HG03064 (cell line): Measurements from ENCODE around the gene DUXB.

ENCODE experiments used
- ATAC-seq: cut with Tn5 transposase; IDR thresholded peaks from one replicate; pipeline ENCODE4 v1.9.1; 2021; ENCODE audit warnings: low read depth; ENCODE audit not compliant: unreplicated experiment

DUXB gene, protein sequence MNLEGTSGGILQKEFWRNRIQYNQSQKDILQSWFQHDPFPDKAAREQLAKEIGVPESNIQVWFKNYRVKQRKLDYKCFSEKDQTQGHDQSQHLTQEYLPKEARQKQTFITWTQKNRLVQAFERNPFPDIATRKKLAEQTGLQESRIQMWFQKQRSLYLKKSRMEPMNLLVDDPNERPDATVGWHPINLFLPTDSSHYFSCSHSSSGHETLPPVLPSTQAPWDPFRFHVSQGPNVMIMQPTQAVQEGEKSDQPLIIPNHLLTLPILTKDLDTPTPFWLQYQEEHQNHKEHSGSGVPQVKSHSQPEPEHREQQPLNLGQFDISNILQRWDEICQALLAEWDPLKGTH

DNA sequence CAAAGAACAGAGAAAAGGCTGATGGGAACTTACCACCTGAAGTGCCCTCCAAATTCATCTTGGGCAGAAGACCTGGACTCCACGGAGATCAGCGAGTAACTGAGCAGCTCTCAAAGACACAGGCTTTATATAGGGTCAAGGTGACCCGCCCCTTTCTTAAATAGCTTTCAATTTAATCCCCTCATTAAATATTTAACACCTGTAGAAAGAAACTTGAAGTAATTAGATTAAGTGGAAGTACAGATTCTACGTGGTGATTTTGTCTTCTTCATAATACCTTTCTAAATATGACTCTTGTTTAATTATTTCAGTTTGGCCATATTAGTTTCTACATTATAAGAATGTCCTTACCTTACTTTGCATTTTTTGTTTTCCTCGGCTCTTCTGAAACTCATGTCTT is at the start of gene DUXB:
TSS of gene DUXB (minus strand) at position 101 of the 400 bp plus-strand sequence. CDS start at position 58, 43 bp downstream.
- ATAC-seq, result no peak

DNA sequence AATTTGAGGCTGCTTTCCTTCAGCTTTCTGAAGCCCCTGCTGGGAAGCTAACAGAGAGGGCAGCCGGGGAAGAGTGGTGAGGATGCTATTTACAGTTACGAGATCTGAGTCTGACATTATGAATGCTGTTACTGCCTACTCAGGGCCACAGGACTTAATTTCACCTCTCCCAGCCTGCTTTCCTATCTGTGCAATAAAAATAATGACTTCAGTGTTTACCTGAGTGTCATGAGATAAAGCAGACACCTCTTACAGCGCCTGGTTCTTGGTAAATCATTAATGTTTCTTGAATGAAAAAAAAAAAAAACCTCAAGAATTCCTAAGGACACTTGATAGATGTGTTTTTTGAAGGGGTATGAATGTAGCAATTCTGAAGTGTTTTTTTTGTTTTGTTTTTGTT is 49.3 kb upstream of the DUXB start:
- no peak for ATAC-seq

DNA sequence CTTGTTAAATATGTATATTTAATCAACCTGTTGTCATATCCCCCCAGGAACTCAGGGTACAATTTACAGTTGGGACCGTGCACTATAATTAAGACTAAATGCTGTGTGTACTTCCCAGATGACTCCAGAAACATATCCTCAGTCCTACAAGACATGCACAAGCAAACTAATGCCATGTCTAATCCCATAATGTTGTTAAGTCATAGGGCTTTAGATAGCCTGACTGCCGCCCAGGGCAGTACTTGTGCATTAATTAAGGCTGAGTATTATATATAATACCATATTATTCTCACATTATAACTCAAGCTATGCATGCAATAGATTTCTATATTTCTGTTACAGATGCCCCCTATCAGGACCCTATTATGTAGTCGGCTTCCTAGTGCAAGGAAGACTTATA is 45.1 kb upstream of the DUXB start:
- ATAC-seq, result no peak

DNA sequence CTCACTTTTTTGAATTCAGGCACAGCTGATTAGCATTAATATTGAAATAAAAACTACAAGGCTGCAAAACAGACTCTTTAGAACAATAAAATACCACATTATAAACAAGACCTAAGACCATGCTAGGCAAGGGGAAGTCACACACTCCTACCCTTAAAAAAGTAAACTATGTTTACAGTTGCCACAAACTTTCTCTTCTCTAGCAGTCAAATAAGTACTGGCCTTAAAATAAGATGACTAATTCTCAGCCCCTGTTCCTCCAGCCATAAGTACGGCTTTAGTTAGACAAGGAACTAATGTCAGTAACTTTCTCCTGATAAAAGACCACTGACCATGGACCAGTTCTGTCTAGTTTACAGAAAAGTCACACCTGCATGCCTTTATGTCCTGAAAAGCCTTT is 44.6 kb upstream of the DUXB start:
- peak; percentile 62 for ATAC-seq

DNA sequence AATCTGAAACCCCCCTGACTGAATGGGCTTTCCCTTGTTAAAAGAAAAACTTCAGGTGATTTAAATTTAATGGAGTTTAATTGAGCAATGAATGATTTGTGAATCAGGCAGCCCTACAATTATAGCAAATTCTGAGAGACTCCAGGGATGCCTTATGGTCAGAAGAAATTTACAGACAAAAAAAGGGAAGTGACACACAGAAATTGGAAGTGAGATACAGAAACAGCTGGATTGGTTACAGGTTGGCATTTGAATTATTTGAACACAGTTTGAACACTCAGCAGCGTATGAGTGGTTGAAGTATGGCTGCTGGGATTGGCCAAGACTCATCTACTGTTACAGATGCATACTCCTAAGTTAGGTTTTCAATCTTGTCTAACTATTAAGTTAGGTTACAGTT is 44.0 kb upstream of the DUXB start:
- ATAC-seq, result peak; percentile 43

DNA sequence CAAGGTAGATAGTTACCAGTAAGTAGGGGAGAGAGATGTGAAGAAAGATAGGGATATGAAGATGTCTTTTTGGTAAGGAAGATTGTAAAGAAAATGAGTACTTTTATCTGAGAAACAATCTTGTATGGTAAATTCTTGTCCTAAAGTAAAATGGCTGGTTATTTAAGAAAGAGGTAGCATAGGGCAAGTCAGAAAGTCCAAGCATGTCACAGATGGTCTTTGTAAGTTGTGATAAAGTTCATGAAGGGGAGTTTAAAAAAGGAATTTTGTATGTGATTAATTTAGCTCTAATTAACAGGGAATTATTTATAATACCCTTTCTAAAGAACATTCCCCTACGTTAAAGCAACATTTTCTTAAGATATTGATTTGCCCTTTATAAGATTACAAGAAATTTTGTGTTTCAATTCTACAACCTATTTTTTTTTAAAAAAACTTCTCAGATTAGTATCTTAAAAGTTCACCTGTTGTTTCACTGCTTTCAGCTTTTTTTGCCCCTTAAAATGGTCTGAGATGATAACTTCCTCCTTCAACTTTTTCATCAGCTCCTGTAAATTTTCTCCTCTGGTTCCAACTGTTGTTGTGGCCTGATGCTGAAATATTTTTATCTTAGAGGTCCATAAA is 41.3 kb upstream of the DUXB start:
- no peak for ATAC-seq

DNA sequence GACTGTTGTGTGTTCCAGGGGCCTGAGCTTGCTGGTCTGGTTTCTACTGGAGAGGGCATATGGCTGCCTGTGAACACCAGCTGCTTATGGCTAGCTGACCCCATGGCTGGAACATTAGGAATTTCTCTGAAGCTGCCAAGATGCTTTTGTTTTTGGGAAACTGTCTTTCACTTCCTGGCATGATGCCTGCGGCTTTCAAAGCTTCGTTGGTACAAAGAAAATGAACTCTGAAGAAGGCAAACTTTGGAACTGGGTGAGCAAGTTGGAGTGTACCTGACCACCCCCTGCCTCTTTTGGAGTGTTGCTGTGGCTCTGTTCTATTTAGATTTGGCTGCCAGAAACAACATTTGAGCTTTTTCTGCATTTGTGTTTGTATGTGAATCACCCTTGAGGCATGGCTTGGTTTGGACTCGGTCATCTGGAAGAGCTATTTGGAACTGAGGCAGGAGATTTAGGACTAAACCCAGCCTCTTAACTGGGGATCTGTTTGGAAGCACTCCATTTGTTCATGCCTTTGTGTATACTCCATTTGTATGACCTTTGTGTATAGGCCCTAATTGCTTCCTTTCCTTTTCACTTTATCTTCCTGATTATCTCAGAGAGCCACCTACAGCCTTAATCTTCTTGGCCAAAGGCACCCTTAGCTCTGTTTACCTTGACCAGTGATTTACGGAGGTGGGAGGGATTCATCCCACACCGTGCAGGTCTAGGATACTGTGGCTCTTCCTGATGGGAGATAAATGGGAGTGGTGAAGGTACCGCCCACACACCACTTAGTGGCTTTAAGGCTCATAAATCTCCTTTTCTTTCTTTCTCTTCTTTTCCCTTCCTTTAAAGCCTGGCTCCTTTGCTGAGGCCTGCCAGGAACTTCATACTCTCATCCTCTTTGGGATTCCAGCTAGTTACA is 32.3 kb upstream of the DUXB start:
- ATAC-seq, result no peak

DNA sequence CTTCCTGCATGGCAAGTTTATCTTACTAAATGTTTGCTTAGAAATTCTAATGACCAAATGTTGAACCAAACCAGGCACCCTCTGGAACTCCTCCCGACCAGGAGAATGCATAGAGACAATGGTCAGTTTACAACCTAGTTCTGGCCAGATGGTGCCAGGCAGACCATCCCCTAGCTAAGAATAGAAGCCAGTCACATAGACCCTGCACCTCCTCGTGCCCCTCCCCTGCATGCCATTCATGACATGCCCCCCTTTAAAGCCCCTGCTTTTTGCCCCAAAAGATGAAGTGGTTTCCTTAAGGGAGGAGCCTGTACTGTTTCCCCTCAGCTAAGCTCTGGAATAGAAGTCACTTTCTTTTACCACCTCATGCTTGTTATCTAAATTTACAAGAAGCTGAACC is 31.6 kb upstream of the DUXB start:
- ATAC-seq, result no peak

DNA sequence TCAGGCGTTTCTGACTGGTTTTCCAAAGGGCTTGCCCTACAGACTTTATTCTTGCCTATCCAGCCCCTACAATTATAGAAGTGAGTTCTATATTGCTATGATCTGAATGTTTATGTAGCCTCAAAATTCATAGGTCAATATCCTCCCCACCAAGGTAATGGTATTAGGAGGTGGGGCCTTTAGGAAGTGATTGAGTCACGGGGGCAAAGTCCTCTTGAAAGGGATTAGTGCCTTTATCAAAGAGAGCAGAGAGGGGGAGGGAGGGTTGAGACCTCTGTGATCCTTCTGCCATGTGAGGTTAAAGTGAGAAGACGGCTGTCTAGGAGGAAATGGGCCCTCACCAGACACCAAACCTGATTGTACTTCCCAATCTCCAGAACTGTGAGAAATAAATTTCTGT is 26.0 kb upstream of the DUXB start:
- no peak for ATAC-seq

DNA sequence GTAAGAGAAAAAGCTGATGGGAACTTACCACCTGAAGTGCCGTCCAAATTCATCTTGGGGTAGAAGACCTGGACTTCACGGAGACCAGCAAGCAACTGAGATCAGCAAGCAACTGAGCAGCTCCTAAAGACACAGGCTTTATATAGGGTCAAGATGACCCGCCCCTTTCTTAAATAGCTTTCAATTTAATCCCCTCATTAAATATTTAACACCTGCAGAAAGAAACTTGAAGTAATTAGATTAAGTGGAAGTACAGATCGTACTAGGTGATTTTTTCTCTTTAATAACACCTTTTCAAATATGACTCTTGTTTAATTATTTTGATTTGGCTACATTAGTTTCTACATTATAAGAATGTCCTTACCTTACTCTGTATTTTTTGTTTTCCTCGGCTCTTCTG is 25.1 kb upstream of the DUXB start, which contains the start of gene CPHXL:
TSS of gene CPHXL (minus strand) at position 101 of the 400 bp plus-strand sequence. CDS start at position 53, 48 bp downstream.
- ATAC-seq, result no peak

DNA sequence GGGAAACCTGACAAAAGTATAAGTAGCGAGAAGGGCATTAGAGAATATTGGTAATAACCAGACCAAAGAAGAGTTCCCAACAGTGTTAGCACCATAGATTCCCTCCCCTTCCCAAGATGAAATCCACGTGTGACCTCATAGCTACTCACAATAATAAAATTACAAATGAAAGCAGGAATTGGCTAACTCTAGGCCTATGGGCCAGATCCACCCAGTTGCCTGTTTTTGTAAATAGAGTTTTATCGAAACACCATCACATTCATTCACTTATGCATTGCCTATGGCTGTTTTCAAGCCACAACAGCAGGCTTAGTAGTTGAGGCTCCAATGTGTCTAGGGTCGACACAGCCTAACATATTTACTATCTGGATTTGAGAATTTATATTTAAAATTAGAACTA is 17.2 kb upstream of the DUXB start:
- no peak for ATAC-seq

DNA sequence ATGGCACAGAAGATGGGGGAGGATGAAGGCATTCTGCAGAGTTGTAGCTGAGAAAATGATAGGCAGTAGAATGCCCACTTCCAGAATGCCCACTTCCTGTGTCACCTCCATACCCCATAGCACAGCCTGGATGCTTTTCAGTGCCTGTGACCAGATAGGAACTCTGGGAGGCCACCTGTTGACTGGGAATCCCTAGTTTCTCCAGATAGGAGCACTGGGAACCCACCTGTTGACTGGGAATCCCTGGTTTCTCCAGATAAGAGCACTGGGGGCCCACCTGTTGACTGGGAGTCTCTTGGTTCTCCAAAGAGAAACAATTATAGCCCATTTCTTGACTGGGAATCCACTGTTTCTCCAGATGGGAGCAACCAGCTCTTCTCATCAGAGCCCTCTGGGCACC is 13.4 kb upstream of the DUXB start:
- no peak for ATAC-seq

DNA sequence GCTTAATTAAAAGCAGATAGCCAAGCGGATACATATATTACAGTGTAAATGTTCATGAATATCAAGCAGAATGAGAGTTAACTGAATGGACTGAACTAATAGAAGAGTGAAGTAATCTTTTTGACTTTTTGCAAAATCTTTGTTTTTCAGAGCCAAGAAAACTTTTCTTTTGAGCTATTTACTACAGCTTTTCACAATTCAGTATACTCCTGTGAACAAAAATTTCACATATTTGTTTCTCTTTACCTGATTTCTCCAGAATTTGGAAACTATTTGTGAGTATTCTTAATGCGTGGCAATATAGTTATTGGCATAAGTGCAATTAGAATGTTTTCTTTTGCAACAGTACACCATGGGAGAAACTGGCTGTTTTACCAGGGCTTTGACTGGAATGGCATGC is 9.1 kb upstream of the DUXB start:
- no peak for ATAC-seq

DNA sequence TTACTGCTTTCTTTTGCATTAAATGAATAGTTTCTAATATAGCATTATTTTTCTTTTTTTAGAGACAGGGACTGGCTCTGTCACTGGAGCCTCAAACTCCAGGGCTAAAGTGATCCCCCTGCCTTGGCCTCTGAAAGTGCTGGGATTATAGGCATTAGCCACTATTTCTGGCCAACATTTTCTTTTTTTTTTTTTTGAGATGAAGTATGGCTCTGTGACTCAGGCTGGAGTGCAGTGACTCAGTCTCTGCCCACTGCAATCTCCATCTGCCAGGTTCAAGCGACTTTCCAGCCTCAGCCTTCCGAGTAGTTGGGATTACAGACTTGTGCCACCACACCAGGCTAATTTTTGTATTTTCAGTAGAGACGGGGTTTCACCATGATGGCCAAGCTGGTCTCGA is 2.0 kb upstream of the DUXB start:
- no peak for ATAC-seq

DNA sequence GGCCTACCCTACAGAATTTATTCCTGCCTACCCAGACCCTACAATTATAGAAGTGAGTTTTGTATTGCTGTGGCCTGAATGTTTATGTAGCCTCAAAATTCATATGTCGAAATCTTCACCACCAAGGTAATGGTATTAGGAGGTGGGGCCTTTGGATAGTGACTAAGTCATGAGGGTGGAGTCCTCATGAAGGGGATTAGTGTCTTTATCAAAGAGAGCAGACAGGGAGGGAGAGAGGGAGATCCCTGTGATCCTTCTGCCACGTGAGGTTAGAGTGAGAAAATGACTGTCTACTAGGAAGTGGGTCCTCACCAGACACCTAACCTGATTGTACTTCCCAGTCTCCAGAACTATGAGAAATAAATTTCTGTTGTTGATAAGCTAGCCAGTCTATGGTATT is 981 bp upstream of the DUXB start:
- no peak for ATAC-seq

DNA sequence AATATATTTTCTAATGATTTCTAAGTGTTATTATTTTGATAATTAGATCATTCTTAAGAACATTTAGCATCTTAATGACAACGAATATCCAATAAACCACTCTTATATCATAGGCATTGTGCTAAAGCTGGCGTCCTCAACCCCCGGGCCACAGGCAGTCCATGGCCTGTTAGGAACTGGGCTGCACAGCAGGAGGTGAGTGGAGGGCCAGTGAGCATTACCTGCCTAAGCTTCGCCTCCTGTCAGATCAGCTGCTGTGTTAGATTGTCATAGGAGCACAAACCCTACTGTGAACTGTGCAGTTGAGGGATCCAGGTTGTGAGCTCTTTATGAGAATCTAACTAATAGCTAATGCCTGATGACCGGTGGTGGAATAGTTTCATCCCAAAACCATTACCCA is 3.7 kb downstream of the DUXB start:
- ATAC-seq, result no peak

DNA sequence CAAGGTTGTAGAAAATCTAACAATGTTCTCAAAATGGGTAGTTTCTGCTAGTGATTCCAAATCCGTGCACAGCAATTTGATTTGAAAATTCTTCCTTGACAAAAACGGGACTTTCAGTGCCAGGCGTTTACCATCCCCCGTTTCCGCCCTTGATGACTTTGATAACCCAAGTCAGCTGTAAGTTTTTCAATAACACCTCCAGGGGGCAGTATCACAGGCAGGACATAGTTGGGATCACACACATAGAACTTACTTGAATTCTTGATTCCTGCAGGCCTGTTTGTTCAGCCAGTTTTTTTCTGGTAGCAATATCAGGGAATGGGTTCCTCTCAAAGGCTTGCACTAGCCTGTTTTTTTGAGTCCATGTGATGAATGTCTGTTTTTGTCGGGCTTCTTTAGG is 5.6 kb downstream of the DUXB start:
- ATAC-seq, result no peak

DNA sequence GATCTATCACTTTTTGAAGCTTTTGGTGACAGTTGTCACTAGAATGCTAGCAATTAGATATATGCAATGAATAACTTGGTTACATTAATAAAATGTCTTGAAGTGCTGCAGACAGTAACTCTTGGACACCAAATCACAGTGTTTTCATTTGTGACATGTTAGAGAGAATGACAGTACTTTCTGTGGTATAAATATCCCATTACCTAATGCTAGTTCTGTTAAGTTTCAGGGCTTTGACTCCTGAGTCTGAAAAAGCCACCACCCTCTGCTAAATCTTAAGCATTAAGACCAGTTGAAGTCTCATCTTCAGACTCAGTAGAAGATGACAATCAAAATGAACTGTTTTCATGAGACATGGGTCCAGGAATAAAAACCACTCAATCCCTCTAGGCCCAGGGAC is 13.9 kb downstream of the DUXB start:
- no peak for ATAC-seq

DNA sequence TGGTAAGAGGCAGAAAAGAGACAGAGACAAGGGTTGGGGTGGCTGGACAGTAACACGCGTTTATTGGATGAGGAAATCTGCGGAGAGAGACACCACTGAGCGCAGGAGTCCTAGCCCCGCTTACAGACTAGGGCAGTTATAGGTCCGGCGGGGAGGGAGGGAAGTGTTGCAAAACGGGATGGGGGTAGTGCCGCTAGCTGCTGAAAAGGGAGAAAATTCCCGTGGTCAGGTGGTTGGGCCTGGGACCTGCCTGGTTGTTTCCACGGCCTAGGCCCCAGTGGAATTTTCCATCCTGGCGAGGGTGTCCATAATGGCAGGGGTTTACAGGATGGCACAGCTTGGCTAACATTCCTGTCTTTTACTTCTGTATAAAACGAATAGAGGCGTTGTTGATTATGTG is 19.0 kb downstream of the DUXB start:
- no peak for ATAC-seq

DNA sequence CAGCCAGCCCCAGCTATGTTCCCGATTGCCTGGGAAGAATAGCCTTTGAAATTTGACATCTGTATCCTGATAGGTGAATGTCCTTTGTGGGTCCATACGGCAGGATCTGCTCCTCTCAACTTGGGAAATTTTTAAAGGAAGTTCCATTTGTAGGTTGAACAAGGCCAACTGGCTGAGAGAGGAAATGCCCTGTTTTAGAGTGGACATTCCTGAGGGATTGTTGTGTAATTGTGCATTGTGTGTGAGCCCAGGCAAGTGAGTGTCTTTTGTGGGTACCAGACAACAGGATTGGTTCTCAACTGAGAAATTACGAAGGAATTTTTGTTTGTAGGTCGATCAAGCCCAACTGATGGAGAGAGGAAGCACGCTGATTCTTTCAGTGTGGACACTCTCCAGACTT is 21.9 kb downstream of the DUXB start:
- ATAC-seq, result no peak

DNA sequence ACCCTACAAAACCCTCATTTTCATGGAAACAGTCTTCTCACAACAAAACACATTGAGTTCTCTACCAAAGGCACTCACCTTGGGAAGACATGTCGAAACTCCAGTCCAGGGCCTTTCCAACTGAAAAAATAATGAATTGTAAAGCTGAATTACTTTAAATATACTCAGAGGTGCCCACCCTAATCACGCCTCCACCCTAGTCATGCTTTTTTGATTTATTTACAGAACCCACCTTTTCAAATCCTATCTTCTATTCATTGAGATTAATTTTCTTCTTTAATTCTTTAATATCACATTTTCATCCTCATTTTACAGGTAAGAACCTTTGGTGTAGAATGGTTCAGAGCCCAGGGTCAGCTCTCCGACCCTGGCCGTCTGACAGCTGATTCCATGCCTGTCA is 24.4 kb downstream of the DUXB start, which contains the start of gene CPHXL2:
TSS of gene CPHXL2 (minus strand) at position 101 of the 400 bp plus-strand sequence. CDS start at position 91, 10 bp downstream.
- ATAC-seq, result no peak
